GM19438 (cell line): Measurements from ENCODE around the gene AANAT.

Experiments used
- ATAC-seq: cut with Tn5 transposase; IDR thresholded peaks from one replicate; pipeline ENCODE4 v1.9.1; 2021; ENCODE audit warnings: low read depth; ENCODE audit not compliant: unreplicated experiment

The AANAT gene

GRCh38 chr17:76467809-76468633 is 618 bp downstream of the AANAT start:
- ATAC-seq, result no peak

GRCh38 chr17:76468634-76469010 is 1.2 kb downstream of the AANAT start:
- ATAC-seq, result no peak

GRCh38 chr17:76469076-76469990 is 1.9 kb downstream of the AANAT start:
- ATAC-seq, result no peak

- ATAC-seq, result no peak
Observed at GRCh38 chr17:76469991-76470739, 2.8 kb downstream of the AANAT start.

GRCh38 chr17:76471498-76472257 is 4.3 kb downstream of the AANAT start:
- ATAC-seq, result no peak

GRCh38 chr17:76472258-76472645 is 4.8 kb downstream of the AANAT start:
- no peak for ATAC-seq

GRCh38 chr17:76472726-76473125 is 5.3 kb downstream of the AANAT start:
- ATAC-seq, result no peak

GRCh38 chr17:76473541-76473985 is 6.2 kb downstream of the AANAT start:
- ATAC-seq, result no peak

GRCh38 chr17:76474238-76474637 is 6.8 kb downstream of the AANAT start:
- ATAC-seq, result no peak

GRCh38 chr17:76474894-76475293 is 7.5 kb downstream of the AANAT start:
- ATAC-seq, result no peak

GRCh38 chr17:76475302-76475701 is 7.9 kb downstream of the AANAT start:
- ATAC-seq, result no peak

- ATAC-seq, result no peak
Observed at GRCh38 chr17:76476736-76477135, 9.3 kb downstream of the AANAT start.

GRCh38 chr17:76477576-76477975 is 10.2 kb downstream of the AANAT start:
- ATAC-seq, result no peak

GRCh38 chr17:76478097-76478496 is 10.7 kb downstream of the AANAT start:
- no peak for ATAC-seq

- no peak for ATAC-seq
Observed at GRCh38 chr17:76478730-76479514, 11.5 kb downstream of the AANAT start.

- no peak for ATAC-seq
Observed at GRCh38 chr17:76479515-76480060, 12.2 kb downstream of the AANAT start.

GRCh38 chr17:76480632-76481031 is 13.2 kb downstream of the AANAT start:
- no peak for ATAC-seq

- peak; percentile 67 for ATAC-seq
Observed at GRCh38 chr17:76481071-76481655, 13.8 kb downstream of the AANAT start.
